ENCODE results near the gene HEXIM2. TPM values are rescaled to one million over a fixed set of nuclear protein-coding genes. Genes with fewer than 3 reads are reported as not detected.

Gene HEXIM2
- total RNA-seq, 1 experiment from 2014 or later = 19.9 TPM

DNA sequence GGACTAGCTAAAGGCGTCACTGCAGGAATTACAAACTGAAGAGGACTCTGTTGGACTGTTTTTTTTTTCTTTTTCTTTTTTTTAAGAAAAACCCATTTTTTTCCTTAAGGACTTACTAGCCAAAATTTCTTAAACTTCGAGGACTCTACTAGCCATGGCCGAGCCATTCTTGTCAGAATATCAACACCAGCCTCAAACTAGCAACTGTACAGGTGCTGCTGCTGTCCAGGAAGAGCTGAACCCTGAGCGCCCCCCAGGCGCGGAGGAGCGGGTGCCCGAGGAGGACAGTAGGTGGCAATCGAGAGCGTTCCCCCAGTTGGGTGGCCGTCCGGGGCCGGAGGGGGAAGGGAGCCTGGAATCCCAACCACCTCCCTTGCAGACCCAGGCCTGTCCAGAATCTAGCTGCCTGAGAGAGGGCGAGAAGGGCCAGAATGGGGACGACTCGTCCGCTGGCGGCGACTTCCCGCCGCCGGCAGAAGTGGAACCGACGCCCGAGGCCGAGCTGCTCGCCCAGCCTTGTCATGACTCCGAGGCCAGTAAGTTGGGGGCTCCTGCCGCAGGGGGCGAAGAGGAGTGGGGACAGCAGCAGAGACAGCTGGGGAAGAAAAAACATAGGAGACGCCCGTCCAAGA, 12.5 kb upstream of the HEXIM2 start:
- CTCF ChIA-PET = interaction anchor here (0.5 to 5.3 kb wide), 14 partner anchors 9 to 276 kb away, joined by 3 to 153 read pairs (median 4); partner anchors contain the start of genes ACBD4, C1QL1 and HEXIM2
- H3K27ac ChIP-seq (ENCODE audit: low read length) = peak overlapping the region; percentile 3; the same call in 1 of the 2 replicates
- no peaks in the 10 kb centered on the region for H3K9me3 ChIP-seq (ENCODE audit: low read length)
- H3K4me1 ChIP-seq (ENCODE audit: insufficient read depth, low read length) = peaks cover 27% of the 10 kb centered on the region
- H3F3A ChIP-seq (ENCODE audit: low read length, unreplicated experiment) = peaks cover 8% of the 10 kb centered on the region
- 0 out of 2 replicates have a peak, but pooled peaks cover 4% of the 10 kb centered on the region for H3K36me3 ChIP-seq (ENCODE audit: low read depth, low read length)
- H3K9me2 ChIP-seq (replicated peaks; ENCODE audit: low read length) = no peaks in the 10 kb centered on the region
- no peak for TF ChIP-seq EZH2 (IDR thresholded peaks at IDR 0.05; ENCODE audit: low read length, unreplicated experiment)
- TF ChIP-seq, protein P1, sequence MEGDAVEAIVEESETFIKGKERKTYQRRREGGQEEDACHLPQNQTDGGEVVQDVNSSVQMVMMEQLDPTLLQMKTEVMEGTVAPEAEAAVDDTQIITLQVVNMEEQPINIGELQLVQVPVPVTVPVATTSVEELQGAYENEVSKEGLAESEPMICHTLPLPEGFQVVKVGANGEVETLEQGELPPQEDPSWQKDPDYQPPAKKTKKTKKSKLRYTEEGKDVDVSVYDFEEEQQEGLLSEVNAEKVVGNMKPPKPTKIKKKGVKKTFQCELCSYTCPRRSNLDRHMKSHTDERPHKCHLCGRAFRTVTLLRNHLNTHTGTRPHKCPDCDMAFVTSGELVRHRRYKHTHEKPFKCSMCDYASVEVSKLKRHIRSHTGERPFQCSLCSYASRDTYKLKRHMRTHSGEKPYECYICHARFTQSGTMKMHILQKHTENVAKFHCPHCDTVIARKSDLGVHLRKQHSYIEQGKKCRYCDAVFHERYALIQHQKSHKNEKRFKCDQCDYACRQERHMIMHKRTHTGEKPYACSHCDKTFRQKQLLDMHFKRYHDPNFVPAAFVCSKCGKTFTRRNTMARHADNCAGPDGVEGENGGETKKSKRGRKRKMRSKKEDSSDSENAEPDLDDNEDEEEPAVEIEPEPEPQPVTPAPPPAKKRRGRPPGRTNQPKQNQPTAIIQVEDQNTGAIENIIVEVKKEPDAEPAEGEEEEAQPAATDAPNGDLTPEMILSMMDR (conservative IDR thresholded peaks at IDR 0.05; ENCODE audit: low read depth, low read length) = peak; percentile 96
- peaks cover 34% of the 10 kb centered on the region for H4K20me1 ChIP-seq (ENCODE audit: low read length)
- no peak overlapping the region for H2AFZ ChIP-seq (ENCODE audit: low read length)
- H3K4me2 ChIP-seq (ENCODE audit: low read length) = peak overlapping the region; percentile 92
- intact Hi-C loops (cut with micrococcal nuclease) = no loop called here
- peak overlapping the region; percentile 76 for H3K9ac ChIP-seq (ENCODE audit: low read length)
- peak; percentile 35 for ATAC-seq
- POLR2A ChIA-PET (ENCODE audit: unreplicated experiment) = interaction anchor here (0.6 to 4.2 kb wide), 19 partner anchors 9 to 326 kb away, joined by 3 to 77 read pairs (median 10); partner anchors contain the start of genes ACBD4, HEXIM2, MAP3K14 and NMT1
- BruUV-seq (replicated peaks) = TSS peak; percentile 4
- peak overlapping the region; percentile 91 for H3K4me3 ChIP-seq (ENCODE audit: low read length)
- H3K27me3 ChIP-seq (ENCODE audit: low read length) = no peaks in the 10 kb centered on the region
- H3K79me2 ChIP-seq (ENCODE audit: low read length) = peaks cover 58% of the 10 kb centered on the region
- peak; percentile 91 for DNase-seq

GRCh38 chr17:45149669-45150664, 11.7 kb upstream of the HEXIM2 start:
- Histone ChIP-seq H4K20me1 (ENCODE audit: low read length) (peaks cover 34% of the 10 kb centered on the region), H3K9me2 (replicated peaks; ENCODE audit: low read length) (no peaks in the 10 kb centered on the region), H3K27ac (ENCODE audit: low read length) (0 out of 2 replicates have a peak overlapping the region, but pooled peaks have one; percentile 3), H3K36me3 (ENCODE audit: low read depth, low read length) (0 out of 2 replicates have a peak, but pooled peaks cover 4% of the 10 kb centered on the region), H3K4me1 (ENCODE audit: insufficient read depth, low read length) (peaks cover 22% of the 10 kb centered on the region), H2AFZ (ENCODE audit: low read length) (no peak overlapping the region), H3K9me3 (ENCODE audit: low read length) (no peaks in the 10 kb centered on the region), H3K4me3 (ENCODE audit: low read length) (peak overlapping the region; percentile 91), H3K9ac (ENCODE audit: low read length) (peak overlapping the region; percentile 76), H3K27me3 (ENCODE audit: low read length) (no peaks in the 10 kb centered on the region), H3K79me2 (ENCODE audit: low read length) (peaks cover 58% of the 10 kb centered on the region), H3K4me2 (ENCODE audit: low read length) (peak overlapping the region; percentile 92), H3F3A (ENCODE audit: low read length, unreplicated experiment) (peaks cover 8% of the 10 kb centered on the region)
- POLR2A ChIA-PET (ENCODE audit: unreplicated experiment) = interaction anchor here (0.5 to 4.2 kb wide), 7 partner anchors 8 to 274 kb away, joined by 3 to 77 read pairs (median 5); partner anchors contain the start of genes ACBD4, HEXIM2 and NMT1
- CTCF ChIA-PET = interaction anchor here (0.5 to 5.3 kb wide), 8 partner anchors 9 to 276 kb away, joined by 3 to 153 read pairs (median 18); partner anchors contain the start of genes ACBD4, C1QL1 and HEXIM2
- no peak for TF ChIP-seq EZH2 (IDR thresholded peaks at IDR 0.05; ENCODE audit: low read length, unreplicated experiment)
- TF ChIP-seq EZH2phosphoT487 (IDR thresholded peaks at IDR 0.05; ENCODE audit: borderline replicate concordance, low read length) = no peak
- TF ChIP-seq, protein P1 (conservative IDR thresholded peaks at IDR 0.05; ENCODE audit: low read depth, low read length) = no peak
- DNase-seq (peak; percentile 68), ATAC-seq (peak; percentile 5)
- BruUV-seq (replicated peaks) = no TSS peak
- intact Hi-C loops (cut with micrococcal nuclease) = no loop called here

Measured in PC-3 (cell line).